Astrocyte of the spinal cord (primary cell): ENCODE data around the gene SMTN.

Experiments
- DNase-seq: peaks from one replicate; pipeline ENCODE4 v3.0.0; 2011; ENCODE audit warnings: low read depth, low spot score
- H3K4me3 ChIP-seq: 2 replicates; pipeline ENCODE4 v1.5.1; 2011; ENCODE audit warnings: low read depth, mild to moderate bottlenecking, low read length, moderate library complexity
- CTCF ChIP-seq: IDR thresholded peaks from 2 replicates; pipeline ENCODE4 v1.5.1; 2012; ENCODE audit warnings: low read depth, mild to moderate bottlenecking, low read length, inconsistent platforms
- in situ Hi-C: cut with HindIII; loops from 2 replicates; pipeline ENCODE4 v1.10.0; 2017; ENCODE audit warnings: low sequenced_read_pairs

Gene SMTN

DNA sequence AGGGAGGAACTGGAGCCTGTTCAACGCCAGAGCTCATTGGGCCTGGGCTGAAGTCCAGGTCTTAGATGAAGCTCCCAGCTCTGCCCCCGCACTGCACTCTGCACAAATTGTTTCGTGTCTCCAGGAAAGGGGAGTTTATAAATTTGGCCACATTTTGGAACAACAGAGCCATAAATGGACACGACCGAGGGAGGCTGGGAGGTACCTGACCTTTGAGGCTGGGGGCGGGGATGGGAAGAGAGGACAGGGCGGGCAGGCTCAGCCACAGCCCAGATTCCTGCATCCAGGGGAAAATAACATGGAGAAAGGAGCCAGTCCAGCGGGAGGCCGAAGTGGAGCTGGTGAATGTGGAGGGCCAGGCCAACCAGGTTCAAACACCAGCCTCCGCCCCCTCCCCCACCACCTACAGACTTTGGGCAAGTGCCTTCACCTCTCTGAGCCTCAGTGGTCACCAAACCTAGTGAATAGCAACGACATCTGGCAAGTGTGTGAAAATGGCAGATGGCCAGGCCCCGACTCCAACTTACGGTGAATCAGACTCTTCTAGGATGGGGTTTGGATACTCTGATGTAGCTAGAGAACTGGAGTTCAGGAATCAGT lies 36.8 kb upstream of the SMTN start:
- no peak overlapping the region for H3K4me3 ChIP-seq
- in situ Hi-C loops = no loop called here
- no peak for TF ChIP-seq CTCF
- DNase-seq = no peak

- no peak for DNase-seq
- no peak for TF ChIP-seq CTCF
- in situ Hi-C loops = no loop called here
- no peak overlapping the region for H3K4me3 ChIP-seq
Observed at GRCh38 chr22:31045900-31046538, 35.1 kb upstream of the SMTN start.

- in situ Hi-C loops = no loop called here
- peak; percentile 30 for DNase-seq
- H3K4me3 ChIP-seq = no peak overlapping the region
- TF ChIP-seq CTCF = no peak
Observed at GRCh38 chr22:31046539-31047226, 34.4 kb upstream of the SMTN start.

GRCh38 chr22:31048570-31048969 lies 32.5 kb upstream of the SMTN start:
- DNase-seq = no peak
- no peak for TF ChIP-seq CTCF

GRCh38 chr22:31049815-31050420 lies 31.2 kb upstream of the SMTN start:
- in situ Hi-C loops = no loop called here
- DNase-seq = no peak
- H3K4me3 ChIP-seq = no peak overlapping the region
- TF ChIP-seq CTCF = no peak

More at GRCh38 chr22:31048570-31048969, 32.5 kb upstream of the SMTN start:
- no peak overlapping the region for H3K4me3 ChIP-seq
- in situ Hi-C loops = no loop called here

DNA sequence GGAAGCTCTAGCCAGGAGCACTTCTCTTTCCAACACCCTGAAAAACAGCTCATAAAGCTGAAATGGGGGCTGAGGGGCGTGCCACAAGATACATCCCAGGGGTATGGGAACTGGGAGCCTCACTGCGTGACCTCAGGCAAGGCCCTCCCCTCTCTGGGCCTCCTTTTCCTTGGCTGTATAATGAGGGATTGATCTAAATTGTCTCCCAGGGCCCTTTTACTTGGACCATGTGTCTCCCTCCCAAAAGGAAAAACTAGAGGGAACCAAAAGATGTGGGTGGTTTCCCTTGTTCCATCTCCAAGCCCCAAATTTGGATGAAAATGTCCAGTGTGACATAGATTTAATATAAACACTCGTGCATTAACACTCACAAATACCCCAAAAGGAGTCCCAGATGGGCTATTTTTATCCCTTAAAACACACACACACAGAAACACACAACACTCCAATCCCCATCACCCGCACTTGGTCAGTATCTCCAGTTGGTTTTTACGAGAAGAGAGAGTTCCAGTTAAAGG lies 25.9 kb upstream of the SMTN start:
- H3K4me3 ChIP-seq = no peak overlapping the region
- no peak for TF ChIP-seq CTCF
- no peak for DNase-seq
- in situ Hi-C loops = no loop called here
